Measurements from ENCODE around the gene ZNF678. TPM values are rescaled to one million over a fixed set of nuclear protein-coding genes. Genes with fewer than 3 reads are reported as not detected.

Gene ZNF678
- 16.0 and 20.3 TPM in 2 replicates for total RNA-seq
- total RNA-seq (2013): 32.4 TPM
- polyA plus RNA-seq: 5.5 and 6.2 TPM in 2 replicates
- 12.3 and 27.1 TPM in 2 replicates for polyA minus RNA-seq

DNA sequence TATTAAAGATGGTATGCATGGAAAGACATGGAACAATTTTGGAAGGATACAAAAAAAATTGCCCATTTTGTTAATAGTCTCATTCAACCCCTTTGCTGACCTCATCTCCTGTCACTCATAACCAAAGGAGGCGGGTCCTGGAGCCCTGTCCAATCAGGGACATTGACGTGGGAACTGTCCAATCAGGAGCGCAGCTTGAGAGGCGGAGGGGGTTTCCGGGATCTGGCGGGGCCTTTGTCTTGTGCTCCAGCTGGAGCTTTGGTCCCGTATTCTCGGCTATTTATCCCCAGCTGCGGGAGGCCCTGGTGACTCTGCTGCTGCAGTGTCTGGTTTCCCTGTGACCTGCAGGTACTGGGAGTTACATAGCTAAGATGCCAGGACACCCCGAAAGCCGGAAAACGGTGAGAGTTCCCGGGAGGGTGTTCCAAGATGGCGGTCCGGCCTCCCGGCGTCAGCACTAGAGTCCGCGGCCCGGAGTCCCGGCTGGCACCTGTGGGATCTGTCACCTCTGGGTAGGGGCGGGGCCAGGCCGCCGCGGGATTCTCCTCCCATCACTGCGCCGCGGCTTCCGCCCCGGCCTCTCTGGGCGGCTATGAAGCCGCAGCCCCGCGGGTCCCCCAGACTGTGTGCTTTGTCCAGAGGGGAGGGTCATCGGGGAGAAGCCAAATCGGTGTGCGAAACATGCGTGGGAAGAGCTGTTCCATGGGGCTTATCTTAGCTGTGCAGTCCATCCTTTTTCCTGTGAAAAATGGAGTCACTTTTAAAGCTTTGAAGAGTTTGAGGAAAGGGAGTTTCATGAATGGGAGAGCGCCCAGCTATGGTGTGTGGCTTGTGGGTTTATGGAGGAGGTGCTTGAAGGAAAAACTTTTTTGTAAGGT, at the start of gene ZNF678:
ZNF678 (plus strand) TSS at position 233 of the 878 bp plus-strand sequence. CDS start 87,436 bp downstream, outside the sequence.
- POLR2A ChIA-PET: interaction anchor here (0.6 kb wide), 1 partner anchor 384 kb away, joined by 3 read pairs; the partner anchor contains the start of gene WNT9A
- under 1% methylated on average over 39 of the region's 39 CpGs for WGBS (ENCODE audit: insufficient coverage)
- H3K4me3 ChIP-seq (ENCODE audit: control extremely low read depth in 1 of 5, extremely low read depth in 1 of 5, insufficient read depth in 1 of 5, low read depth in 2 of 5, low read length in 4 of 5): peak within 1 kb of the TSS; percentile 74 to 87 (median 84)
- peak within 1 kb of the TSS; percentile 93 for H3K9ac ChIP-seq (ENCODE audit: low read length)
- Mint-ChIP-seq H3K27ac (peak within 1 kb of the TSS; percentile 93), H3K9me3 (ENCODE audit: insufficient read depth) (no peaks in the 10 kb centered on the region), H3K27me3 (peaks cover 16% of the 10 kb centered on the region), H3K4me3 (peak within 1 kb of the TSS; percentile 98), H3K4me1 (peaks cover 52% of the 10 kb centered on the region)
- peak; percentile 88 for ATAC-seq (ENCODE audit: low read depth)
- intact Hi-C loops (cut with micrococcal nuclease): loop anchor here (2.0 kb wide), 3 partner anchors 21 to 225 kb away; partner anchors contain the start of genes JMJD4 and SNAP47
- H3K4me1 ChIP-seq (ENCODE audit: control insufficient read depth in 2 of 2, insufficient read depth in 2 of 2, low read length in 2 of 2): peaks cover 22 to 31% of the 10 kb centered on the region in 2 donors
- H3K27me3 ChIP-seq (replicated peaks in 1 of 4; ENCODE audit: control extremely low read depth in 1 of 4, control insufficient read depth in 3 of 4, insufficient read depth in 4 of 4, low read length in 3 of 4): peaks cover 0 to 30% (median 9%) of the 10 kb centered on the region in 4 experiments
- H2AFZ ChIP-seq (ENCODE audit: insufficient read depth, low read depth, low read length, poor library complexity, severe bottlenecking): peak within 1 kb of the TSS; percentile 96
- H3K4me2 ChIP-seq (replicated peaks; ENCODE audit: low read depth, low read length, poor library complexity, severe bottlenecking): peak within 1 kb of the TSS; percentile 84
- CTCF ChIA-PET: interaction anchor here (1.0 to 3.0 kb wide), 2 partner anchors 21 to 651 kb away, joined by 3 to 21 read pairs; no protein-coding TSS in a partner anchor
- peaks cover 0 to 40% (median 0%) of the 10 kb centered on the region in 3 donors for H3K9me3 ChIP-seq (ENCODE audit: control extremely low read depth in 1 of 3, control insufficient read depth in 2 of 3, insufficient read depth in 1 of 3, low read length in 2 of 3)
- H4K20me1 ChIP-seq (ENCODE audit: control insufficient read depth, insufficient read depth, low read length, poor library complexity, severe bottlenecking): peaks cover 13% of the 10 kb centered on the region
- peak; percentile 94 for DNase-seq
- peaks cover 0 to 2% of the 10 kb centered on the region in 2 experiments for H3K36me3 ChIP-seq (replicated peaks in 1 of 2; ENCODE audit: control extremely low read depth in 1 of 2, control insufficient read depth in 1 of 2, extremely low read depth in 1 of 2, insufficient read depth in 2 of 2, low read length in 1 of 2)
- peaks cover 44% of the 10 kb centered on the region for H3K79me2 ChIP-seq (ENCODE audit: control insufficient read depth, insufficient read depth, low read length)
- H3K27ac ChIP-seq (ENCODE audit: low read length in 2 of 2): peak within 1 kb of the TSS; percentile 86 to 96
- no peak for TF ChIP-seq EZH2 (IDR thresholded peaks at IDR 0.05; ENCODE audit: borderline replicate concordance, insufficient read depth, low read depth, low read length, poor library complexity, severe bottlenecking)
- TF ChIP-seq, protein P1, sequence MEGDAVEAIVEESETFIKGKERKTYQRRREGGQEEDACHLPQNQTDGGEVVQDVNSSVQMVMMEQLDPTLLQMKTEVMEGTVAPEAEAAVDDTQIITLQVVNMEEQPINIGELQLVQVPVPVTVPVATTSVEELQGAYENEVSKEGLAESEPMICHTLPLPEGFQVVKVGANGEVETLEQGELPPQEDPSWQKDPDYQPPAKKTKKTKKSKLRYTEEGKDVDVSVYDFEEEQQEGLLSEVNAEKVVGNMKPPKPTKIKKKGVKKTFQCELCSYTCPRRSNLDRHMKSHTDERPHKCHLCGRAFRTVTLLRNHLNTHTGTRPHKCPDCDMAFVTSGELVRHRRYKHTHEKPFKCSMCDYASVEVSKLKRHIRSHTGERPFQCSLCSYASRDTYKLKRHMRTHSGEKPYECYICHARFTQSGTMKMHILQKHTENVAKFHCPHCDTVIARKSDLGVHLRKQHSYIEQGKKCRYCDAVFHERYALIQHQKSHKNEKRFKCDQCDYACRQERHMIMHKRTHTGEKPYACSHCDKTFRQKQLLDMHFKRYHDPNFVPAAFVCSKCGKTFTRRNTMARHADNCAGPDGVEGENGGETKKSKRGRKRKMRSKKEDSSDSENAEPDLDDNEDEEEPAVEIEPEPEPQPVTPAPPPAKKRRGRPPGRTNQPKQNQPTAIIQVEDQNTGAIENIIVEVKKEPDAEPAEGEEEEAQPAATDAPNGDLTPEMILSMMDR (IDR thresholded peaks at IDR 0.05): no peak

All from B cell (primary cell).